RWPE2 (cell line): Measurements from ENCODE around the gene PRSS21.

Source experiments
- ATAC-seq: fragments of 200-7000 bp; cut with Tn5 transposase; 3 replicates; pipeline ENCODE4 v1.9.1; 2021; ENCODE audit warnings: low read depth
- DNase-seq: peaks from one replicate; pipeline ENCODE4 v3.0.0-alpha.2; 2020; ENCODE audit warnings: low spot score
- H3K27ac ChIP-seq: fragments of 450-650 bp; 2 replicates; pipeline ENCODE4 v1.5.1; 2017; ENCODE audit warnings: mild to moderate bottlenecking; ENCODE audit not compliant: poor library complexity, severe bottlenecking
- H3K27me3 ChIP-seq: fragments of 250-450 bp; sonication (Bioruptor Pico); 2 replicates; pipeline ENCODE4 v1.5.1; 2021; ENCODE audit warnings: mild to moderate bottlenecking, moderate library complexity; ENCODE audit not compliant: insufficient read depth, poor library complexity, severe bottlenecking
- H3K36me3 ChIP-seq: fragments of 250-450 bp; sonication (Bioruptor Pico); 2 replicates; pipeline ENCODE4 v1.5.1; 2020; ENCODE audit warnings: low read depth, mild to moderate bottlenecking, moderate library complexity
- H3K4me1 ChIP-seq: fragments of 250-450 bp; sonication (Bioruptor Pico); 2 replicates; pipeline ENCODE4 v1.5.1; 2021; ENCODE audit warnings: mild to moderate bottlenecking, moderate library complexity; ENCODE audit not compliant: insufficient read depth, poor library complexity, severe bottlenecking
- H3K4me3 ChIP-seq: fragments of 250-450 bp; sonication (Bioruptor Pico); 2 replicates; pipeline ENCODE4 v1.5.1; 2021; ENCODE audit warnings: mild to moderate bottlenecking, moderate library complexity; ENCODE audit not compliant: severe bottlenecking
- H3K9me3 ChIP-seq: fragments of 250-450 bp; sonication (Bioruptor Pico); 2 replicates; pipeline ENCODE4 v1.5.1; 2021; ENCODE audit warnings: mild to moderate bottlenecking, moderate library complexity; ENCODE audit not compliant: severe bottlenecking
- TF ChIP-seq, protein P1 (sequence below): fragments of 450-650 bp; IDR thresholded peaks from one replicate; pipeline ENCODE4 v1.5.1; 2017; ENCODE audit warnings: mild to moderate bottlenecking, moderate library complexity; ENCODE audit not compliant: poor library complexity, severe bottlenecking

Gene PRSS21

DNA sequence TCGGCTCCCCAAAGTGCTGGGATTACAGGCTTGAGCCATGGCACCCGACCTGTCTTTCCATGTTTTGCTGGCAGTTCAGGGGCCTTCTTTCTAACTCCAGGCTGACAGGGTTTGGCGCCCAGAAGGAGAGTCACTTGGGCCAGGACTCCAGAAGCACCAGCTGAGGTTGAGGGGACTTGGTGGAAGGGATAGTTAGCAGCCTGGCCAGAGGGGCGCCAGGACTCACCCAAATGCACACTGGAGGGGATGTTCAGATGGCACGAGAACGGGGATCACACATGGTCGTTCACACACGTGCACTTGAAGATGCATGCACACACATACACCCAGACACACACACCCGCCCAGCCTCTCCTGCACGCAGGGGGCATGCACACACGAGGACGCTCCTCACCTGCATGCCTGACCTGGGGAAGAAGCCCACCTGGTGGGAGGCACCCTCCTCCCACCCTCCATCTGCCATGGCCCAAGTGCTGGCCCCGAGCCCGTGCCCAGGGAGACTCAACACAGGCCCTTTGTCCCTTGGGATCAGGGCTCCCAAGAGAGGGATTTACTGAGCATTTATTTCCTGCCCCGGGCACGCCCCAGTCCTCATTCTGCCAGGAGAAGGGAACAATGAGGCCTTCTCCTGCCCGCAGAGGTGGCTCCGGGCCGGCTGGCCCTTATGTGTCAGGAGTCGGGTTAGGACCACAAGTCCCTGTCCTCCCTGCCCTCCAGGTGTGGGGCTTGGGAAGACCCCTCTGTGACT is 2.3 kb upstream of the PRSS21 start:
- ATAC-seq, result no peak
- TF ChIP-seq, protein P1, sequence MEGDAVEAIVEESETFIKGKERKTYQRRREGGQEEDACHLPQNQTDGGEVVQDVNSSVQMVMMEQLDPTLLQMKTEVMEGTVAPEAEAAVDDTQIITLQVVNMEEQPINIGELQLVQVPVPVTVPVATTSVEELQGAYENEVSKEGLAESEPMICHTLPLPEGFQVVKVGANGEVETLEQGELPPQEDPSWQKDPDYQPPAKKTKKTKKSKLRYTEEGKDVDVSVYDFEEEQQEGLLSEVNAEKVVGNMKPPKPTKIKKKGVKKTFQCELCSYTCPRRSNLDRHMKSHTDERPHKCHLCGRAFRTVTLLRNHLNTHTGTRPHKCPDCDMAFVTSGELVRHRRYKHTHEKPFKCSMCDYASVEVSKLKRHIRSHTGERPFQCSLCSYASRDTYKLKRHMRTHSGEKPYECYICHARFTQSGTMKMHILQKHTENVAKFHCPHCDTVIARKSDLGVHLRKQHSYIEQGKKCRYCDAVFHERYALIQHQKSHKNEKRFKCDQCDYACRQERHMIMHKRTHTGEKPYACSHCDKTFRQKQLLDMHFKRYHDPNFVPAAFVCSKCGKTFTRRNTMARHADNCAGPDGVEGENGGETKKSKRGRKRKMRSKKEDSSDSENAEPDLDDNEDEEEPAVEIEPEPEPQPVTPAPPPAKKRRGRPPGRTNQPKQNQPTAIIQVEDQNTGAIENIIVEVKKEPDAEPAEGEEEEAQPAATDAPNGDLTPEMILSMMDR, result no peak
- no peak overlapping the region for H3K4me3 ChIP-seq
- no peaks in the 10 kb centered on the region for H3K36me3 ChIP-seq
- peak; percentile 30 for DNase-seq
- no peaks in the 10 kb centered on the region for H3K9me3 ChIP-seq
- no peak overlapping the region for H3K27ac ChIP-seq
- H3K27me3 ChIP-seq, result no peaks in the 10 kb centered on the region
- no peaks in the 10 kb centered on the region for H3K4me1 ChIP-seq

DNA sequence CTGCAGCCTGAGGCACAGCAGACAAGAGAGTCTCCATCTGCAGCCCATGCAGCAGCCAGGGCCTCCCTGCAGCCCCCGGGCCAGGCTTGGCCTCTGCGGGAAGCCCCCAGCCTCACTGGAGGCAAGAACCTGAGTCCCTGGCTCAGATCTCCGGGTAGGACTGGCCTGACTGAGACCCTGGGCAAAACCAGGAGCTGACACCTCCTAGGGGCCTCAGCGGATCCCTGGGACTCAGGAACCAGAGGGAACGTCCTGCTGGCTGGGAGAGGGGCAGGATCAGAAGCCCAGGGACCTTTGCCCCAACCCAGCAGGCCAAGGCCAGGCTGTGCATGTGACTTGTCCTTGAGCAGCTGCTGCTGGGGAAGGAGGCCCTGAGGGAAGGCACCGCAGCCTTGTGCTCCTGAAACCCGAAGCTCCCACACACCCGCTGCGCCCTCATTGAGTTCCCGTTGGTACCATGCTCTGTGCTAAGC is 1.7 kb upstream of the PRSS21 start:
- no peaks in the 10 kb centered on the region for H3K9me3 ChIP-seq
- H3K36me3 ChIP-seq, result no peaks in the 10 kb centered on the region
- no peaks in the 10 kb centered on the region for H3K4me1 ChIP-seq
- ATAC-seq (no peak), DNase-seq (no peak)
- TF ChIP-seq, protein P1, result no peak
- H3K27ac ChIP-seq, result no peak overlapping the region
- H3K4me3 ChIP-seq, result no peak overlapping the region
- H3K27me3 ChIP-seq, result no peaks in the 10 kb centered on the region

DNA sequence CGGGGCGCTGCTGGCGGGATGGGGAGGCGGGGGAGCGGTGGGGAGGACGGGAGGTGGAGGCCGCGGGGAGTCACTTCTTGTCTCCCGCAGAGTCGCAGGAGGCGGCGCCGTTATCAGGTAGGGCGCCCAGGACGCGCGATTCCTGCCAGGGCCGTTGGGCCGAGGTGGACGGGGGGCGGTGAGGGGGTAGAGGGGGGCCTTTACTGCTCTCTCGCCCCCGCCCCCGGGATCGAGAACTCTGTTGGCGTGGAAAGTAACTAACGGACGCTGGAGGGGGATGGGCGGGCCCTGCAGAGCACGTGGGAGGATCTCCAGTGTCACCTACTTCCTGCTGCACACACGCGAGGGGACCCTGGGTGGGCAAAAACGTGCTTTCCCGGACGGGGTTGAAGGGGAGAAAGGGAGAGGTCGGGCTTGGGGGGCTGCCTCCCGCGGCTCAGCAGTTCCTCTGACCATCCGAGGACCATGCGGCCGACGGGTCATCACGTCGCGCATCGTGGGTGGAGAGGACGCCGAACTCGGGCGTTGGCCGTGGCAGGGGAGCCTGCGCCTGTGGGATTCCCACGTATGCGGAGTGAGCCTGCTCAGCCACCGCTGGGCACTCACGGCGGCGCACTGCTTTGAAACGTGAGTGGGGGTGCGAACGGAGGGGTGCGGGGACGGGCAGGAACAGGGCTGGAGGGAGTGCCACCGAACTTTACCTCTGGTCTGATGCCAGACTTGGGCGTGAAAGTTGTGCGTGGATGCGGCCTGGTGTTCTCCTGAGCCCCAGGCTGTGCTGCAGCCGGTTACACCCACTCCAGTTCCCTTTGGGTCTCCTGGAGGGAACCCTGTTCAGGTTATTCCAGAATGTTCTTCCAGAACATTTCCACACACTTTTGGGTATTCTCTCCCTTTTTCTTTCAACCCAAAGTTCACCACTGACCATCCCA is 569 bp downstream of the PRSS21 start:
- Histone ChIP-seq H3K4me1 (no peaks in the 10 kb centered on the region), H3K4me3 (peak overlapping the region; percentile 29), H3K9me3 (no peaks in the 10 kb centered on the region), H3K36me3 (no peaks in the 10 kb centered on the region), H3K27ac (peak overlapping the region; percentile 23), H3K27me3 (no peaks in the 10 kb centered on the region)
- TF ChIP-seq, protein P1, result peak; percentile 40
- ATAC-seq, result no peak
- peak; percentile 54 for DNase-seq

DNA sequence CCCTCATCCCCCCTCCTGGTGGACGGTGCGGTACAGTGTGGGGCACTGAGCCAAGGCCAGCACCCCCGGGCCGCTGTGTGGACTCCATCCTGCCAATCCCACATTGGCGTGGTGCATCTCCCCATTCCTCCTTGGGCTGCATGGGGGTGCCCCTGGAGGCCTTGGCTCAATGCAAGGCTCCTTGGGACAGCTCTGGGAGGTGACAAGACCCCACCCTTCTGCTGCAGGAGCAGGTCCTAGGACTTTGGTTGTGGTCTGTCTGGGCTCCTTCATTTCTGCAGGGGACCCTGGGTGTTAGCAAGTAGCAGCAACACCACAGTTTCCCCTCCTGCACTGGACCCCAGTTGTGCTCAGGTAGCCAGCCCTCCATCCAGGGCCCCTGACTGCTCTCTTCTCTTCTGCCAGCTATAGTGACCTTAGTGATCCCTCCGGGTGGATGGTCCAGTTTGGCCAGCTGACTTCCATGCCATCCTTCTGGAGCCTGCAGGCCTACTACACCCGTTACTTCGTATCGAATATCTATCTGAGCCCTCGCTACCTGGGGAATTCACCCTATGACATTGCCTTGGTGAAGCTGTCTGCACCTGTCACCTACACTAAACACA is 1.3 kb downstream of the PRSS21 start:
- no peaks in the 10 kb centered on the region for H3K36me3 ChIP-seq
- no peaks in the 10 kb centered on the region for H3K4me1 ChIP-seq
- H3K9me3 ChIP-seq, result no peaks in the 10 kb centered on the region
- TF ChIP-seq, protein P1, result no peak
- no peak overlapping the region for H3K4me3 ChIP-seq
- ATAC-seq (no peak), DNase-seq (peak; percentile 42)
- H3K27me3 ChIP-seq, result no peaks in the 10 kb centered on the region
- H3K27ac ChIP-seq, result no peak overlapping the region
